RWPE1 (cell line): ENCODE results near the gene UTP14C.

Source experiments
- CTCF ChIA-PET: fragments of 350-600 bp; sonication (Branson Sonifier 250); formaldehyde crosslinking; extraction: SDS; loops from one replicate; lab custom pipeline; 2021; lab: Yijun Ruan, JAX
- POLR2A ChIA-PET: fragments of 400-600 bp; formaldehyde crosslinking; extraction: SDS; loops from one replicate; lab custom pipeline; 2020; ENCODE audit warnings: antibody characterized with exemption; ENCODE audit not compliant: low non-redundant PET; lab: Yijun Ruan, JAX
- DNase-seq: peaks from one replicate; pipeline ENCODE4 v3.0.0; 2012; ENCODE audit warnings: low spot score
- H3K27ac ChIP-seq: fragments of 450-650 bp; 2 replicates; pipeline ENCODE4 v1.5.1; 2017
- CTCF ChIP-seq: fragments of 450-650 bp; conservative IDR thresholded peaks from 2 replicates; pipeline ENCODE4 v1.5.1; 2017; ENCODE audit warnings: low read depth, mild to moderate bottlenecking

UTP14C gene

GRCh38 chr13:51997186-51997585 is 27.3 kb upstream of the UTP14C start:
- CTCF ChIA-PET = no interaction called here

DNA sequence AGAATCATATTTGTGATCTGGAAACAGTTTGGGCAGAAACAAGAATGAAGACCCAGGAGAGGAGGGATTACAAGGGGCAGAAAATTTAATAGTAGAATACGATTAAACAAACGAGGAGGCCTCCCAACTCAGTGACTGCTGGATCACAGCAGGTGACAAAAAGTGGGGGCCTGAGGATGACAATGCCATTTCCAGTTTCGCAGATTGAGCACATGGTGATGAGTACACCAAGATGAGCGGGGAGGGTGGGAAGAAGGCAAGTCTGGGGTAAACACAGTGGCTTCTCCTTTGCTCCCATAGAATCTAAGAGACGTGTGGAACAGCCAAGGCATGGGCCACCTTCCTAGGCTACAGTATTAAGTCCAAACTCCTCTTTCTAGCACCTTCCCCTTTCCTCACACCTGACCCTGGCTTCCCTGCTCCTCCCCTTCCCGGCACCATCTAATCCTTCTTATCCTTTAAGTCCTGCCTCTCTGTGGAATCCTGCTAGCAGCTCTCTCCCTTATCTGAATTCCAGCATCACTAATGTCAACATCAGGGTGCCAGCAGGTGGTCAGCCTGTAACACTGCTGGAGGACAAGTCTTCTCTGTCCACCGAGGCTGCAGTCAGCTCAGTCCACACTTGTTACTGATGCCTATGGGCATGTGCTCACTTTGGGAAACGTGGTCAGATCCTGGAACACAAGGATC is 26.7 kb upstream of the UTP14C start:
- no peak for TF ChIP-seq CTCF
- ChIA-PET CTCF (no interaction called here), POLR2A (no interaction called here)
- H3K27ac ChIP-seq = no peak overlapping the region
- DNase-seq = no peak

More at GRCh38 chr13:51997186-51997585, 27.3 kb upstream of the UTP14C start:
- DNase-seq = no peak
- H3K27ac ChIP-seq = no peak overlapping the region
- POLR2A ChIA-PET = no interaction called here
- TF ChIP-seq CTCF = no peak

- CTCF ChIA-PET = interaction anchor here (0.6 kb wide), 1 partner anchor 127 kb away, joined by 4 read pairs; no protein-coding TSS in a partner anchor
- TF ChIP-seq CTCF = no peak
- no peak overlapping the region for H3K27ac ChIP-seq
- POLR2A ChIA-PET = no interaction called here
- no peak for DNase-seq
These were observed 25.6 kb upstream of the UTP14C start for GRCh38 chr13:51998723-51999509.

DNA sequence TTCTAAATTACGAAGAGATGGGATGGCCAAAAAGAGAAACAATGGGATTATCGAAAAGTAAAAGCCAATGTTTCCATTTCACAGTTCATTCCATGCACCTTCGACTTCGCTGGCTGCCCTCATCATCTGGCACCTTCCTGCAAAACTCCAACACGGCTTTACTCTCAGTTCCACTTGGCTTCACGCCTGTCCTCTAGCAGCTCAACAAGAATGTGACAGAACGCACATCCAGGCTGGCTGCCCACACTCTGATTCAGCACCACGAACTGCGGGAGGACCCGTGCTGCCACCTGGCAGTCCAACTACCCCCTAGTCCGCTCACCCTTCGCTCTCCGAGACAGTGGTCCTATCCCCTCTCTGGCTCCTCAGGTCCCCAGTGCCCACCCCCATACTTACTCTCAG is 25.0 kb upstream of the UTP14C start:
- DNase-seq = no peak
- CTCF ChIA-PET = interaction anchor here (0.6 kb wide), 1 partner anchor 126 kb away, joined by 4 read pairs; no protein-coding TSS in a partner anchor
- TF ChIP-seq CTCF = no peak
- H3K27ac ChIP-seq = no peak overlapping the region
- POLR2A ChIA-PET = no interaction called here

- POLR2A ChIA-PET = no interaction called here
- CTCF ChIA-PET = interaction anchor here (0.9 to 1.0 kb wide), 2 partner anchors 128 to 451 kb away, joined by 3 to 6 read pairs; partner anchors contain the start of gene VPS36
- no peak overlapping the region for H3K27ac ChIP-seq
- TF ChIP-seq CTCF = no peak
- no peak for DNase-seq
These were observed 24.6 kb upstream of the UTP14C start for GRCh38 chr13:51999921-52000320.

- POLR2A ChIA-PET = no interaction called here
- DNase-seq = peak; percentile 59
These were observed 23.3 kb upstream of the UTP14C start for GRCh38 chr13:52001120-52001731.

More at GRCh38 chr13:52001120-52001731, 23.3 kb upstream of the UTP14C start:
- no peak overlapping the region for H3K27ac ChIP-seq
- CTCF ChIA-PET = interaction anchor here (0.6 to 0.9 kb wide), 5 partner anchors 20 to 1920 kb away, joined by 3 read pairs; partner anchors contain the start of gene NEK5
- TF ChIP-seq CTCF = peak; percentile 66
